HG02798 (cell line): ENCODE results near the gene PRPF40A.
A peak's percentile ranks its signal among the peaks of the same experiment; 100 is the strongest.

Experiments used
- ATAC-seq: cut with Tn5 transposase; IDR thresholded peaks from one replicate; pipeline ENCODE4 v1.9.1; 2021; ENCODE audit warnings: mild to moderate bottlenecking; ENCODE audit not compliant: unreplicated experiment, poor library complexity

The PRPF40A gene

GRCh38 chr2:152718076-152718908, 1.0 kb upstream of the PRPF40A start, which contains the start of gene ARL6IP6:
Gene ARL6IP6, plus strand, starts transcription at chr2:152718620. Its CDS starts 5 bp downstream, at chr2:152718625.
- ATAC-seq = peak; percentile 73

GRCh38 chr2:152716805-152717227, 445 bp downstream of the PRPF40A start:
- ATAC-seq = no peak

GRCh38 chr2:152715854-152716428, 1.3 kb downstream of the PRPF40A start:
- no peak for ATAC-seq

- ATAC-seq = no peak
Observed at GRCh38 chr2:152715112-152715511, 2.1 kb downstream of the PRPF40A start.

- no peak for ATAC-seq
Observed at GRCh38 chr2:152710713-152711112, 6.5 kb downstream of the PRPF40A start.

- ATAC-seq = no peak
Observed at GRCh38 chr2:152708742-152709141, 8.5 kb downstream of the PRPF40A start.

GRCh38 chr2:152706477-152707021, 10.7 kb downstream of the PRPF40A start:
- no peak for ATAC-seq

- ATAC-seq = no peak
Observed at GRCh38 chr2:152701198-152701597, 16.1 kb downstream of the PRPF40A start.

GRCh38 chr2:152696476-152696875, 20.8 kb downstream of the PRPF40A start:
- ATAC-seq = no peak

- no peak for ATAC-seq
Observed at GRCh38 chr2:152695763-152696162, 21.5 kb downstream of the PRPF40A start.

GRCh38 chr2:152694161-152694661, 23.1 kb downstream of the PRPF40A start:
- peak; percentile 62 for ATAC-seq

GRCh38 chr2:152693033-152693432, 24.2 kb downstream of the PRPF40A start:
- ATAC-seq = peak; percentile 86

- ATAC-seq = no peak
Observed at GRCh38 chr2:152686321-152686720, 30.9 kb downstream of the PRPF40A start.

- no peak for ATAC-seq
Observed at GRCh38 chr2:152683400-152683799, 33.9 kb downstream of the PRPF40A start.

GRCh38 chr2:152682663-152683062, 34.6 kb downstream of the PRPF40A start:
- ATAC-seq = no peak

GRCh38 chr2:152678808-152679207, 38.5 kb downstream of the PRPF40A start:
- ATAC-seq = no peak

- no peak for ATAC-seq
Observed at GRCh38 chr2:152676461-152676860, 40.8 kb downstream of the PRPF40A start.

- ATAC-seq = no peak
Observed at GRCh38 chr2:152674334-152674733, 42.9 kb downstream of the PRPF40A start.

- no peak for ATAC-seq
Observed at GRCh38 chr2:152664725-152665124, 52.5 kb downstream of the PRPF40A start.

GRCh38 chr2:152661076-152661475, 56.2 kb downstream of the PRPF40A start:
- no peak for ATAC-seq

GRCh38 chr2:152658221-152658620, 59.0 kb downstream of the PRPF40A start:
- no peak for ATAC-seq
